Measurements from ENCODE around the gene MCCD1.

The MCCD1 gene

GRCh38 chr6:31573239-31574105 is 44.7 kb downstream of the MCCD1 start:
- no peak for DNase-seq

GRCh38 chr6:31574106-31575061 is 45.6 kb downstream of the MCCD1 start:
- no peak for DNase-seq

GRCh38 chr6:31575335-31575901 is 46.7 kb downstream of the MCCD1 start, which contains the start of gene TNF:
TSS of gene TNF (plus strand) at chr6:31575565. CDS start at chr6:31575742, 177 bp downstream.
- peak in 2 of 4 experiments; percentile 29 to 41 for DNase-seq

GRCh38 chr6:31575952-31576685 is 47.4 kb downstream of the MCCD1 start:
- no peak for DNase-seq

- DNase-seq: no peak
Observed at GRCh38 chr6:31576897-31577578, 48.3 kb downstream of the MCCD1 start.

GRCh38 chr6:31577579-31577966 is 48.8 kb downstream of the MCCD1 start:
- DNase-seq: no peak

- no peak for DNase-seq
Observed at GRCh38 chr6:31578184-31579118, 49.7 kb downstream of the MCCD1 start.

GRCh38 chr6:31579119-31579505 is 50.4 kb downstream of the MCCD1 start:
- no peak for DNase-seq
